H1 (cell line): ENCODE results near the gene CHD6. TPM values are rescaled to one million over a fixed set of nuclear protein-coding genes. Genes with fewer than 3 reads are reported as not detected.

ENCODE experiments used
- CTCF ChIA-PET: fragments of 300-600 bp; sonication (Branson Sonifier 250); formaldehyde crosslinking; loops from one replicate; lab custom pipeline; 2021; ENCODE audit not compliant: partially characterized antibody; lab: Charles Lee
- POLR2A ChIA-PET: fragments of 300-600 bp; sonication (Branson Sonifier 250); formaldehyde crosslinking; loops from one replicate; lab custom pipeline; 2021; ENCODE audit warnings: inconsistent platforms; ENCODE audit not compliant: partially characterized antibody; lab: Charles Lee
- DNase-seq, 2 experiments: peaks; one replicate each; pipeline versions ENCODE4 v3.0.0 to v3.0.0-alpha.2; 2010 to 2022; ENCODE audit warnings: low spot score in 2 of 2, low read depth in 1 of 2, mixed read lengths in 1 of 2
- FAIRE-seq: peaks from 2 replicates; lab custom pipeline; 2011; peaks lifted over from hg19 to GRCh38; lab: Jason Lieb, UNC
- H2AFZ ChIP-seq: 2 replicates; pipeline ENCODE4 v1.8.1; 2012; ENCODE audit warnings: low read length, inconsistent platforms
- H2AK5ac ChIP-seq: 2 replicates; pipeline ENCODE4 v1.6.1; 2013; ENCODE audit warnings: low read depth, low read length
- H2BK120ac ChIP-seq: replicated peaks from 2 replicates; pipeline ENCODE3; 2013; ENCODE audit warnings: low read depth, low read length, inconsistent platforms
- H2BK12ac ChIP-seq: 2 replicates; pipeline ENCODE4 v1.6.1; 2013; ENCODE audit warnings: low read depth, low read length
- H2BK15ac ChIP-seq: 2 replicates; pipeline ENCODE4 v1.6.1; 2013; ENCODE audit warnings: low read length
- H2BK20ac ChIP-seq: 2 replicates; pipeline ENCODE4 v1.6.1; 2013; ENCODE audit warnings: low read length
- H2BK5ac ChIP-seq: 2 replicates; pipeline ENCODE4 v1.6.1; 2013; ENCODE audit warnings: low read depth, low read length
- H3K14ac ChIP-seq: 2 replicates; pipeline ENCODE4 v1.6.1; 2013; ENCODE audit warnings: inconsistent platforms; ENCODE audit not compliant: insufficient read length
- H3K18ac ChIP-seq: 2 replicates; pipeline ENCODE4 v1.6.1; 2013; ENCODE audit warnings: low read length; ENCODE audit errors: extremely low read depth
- H3K23ac ChIP-seq: 2 replicates; pipeline ENCODE4 v1.6.1; 2013; ENCODE audit warnings: inconsistent platforms; ENCODE audit not compliant: insufficient read length
- H3K23me2 ChIP-seq: 2 replicates; pipeline ENCODE4 v1.6.1; 2013; ENCODE audit warnings: low read depth, low read length
- H3K27ac ChIP-seq: 2 replicates; pipeline ENCODE4 v1.6.1; 2011; ENCODE audit warnings: low read depth, low read length, inconsistent platforms
- H3K27me3 ChIP-seq, 4 experiments: replicated peaks in 1 of 4; 1 replicate in 1 of 4; 2 replicates in 3 of 4; pipeline versions ENCODE4 v1.6.1 to v1.8.1; 2011 to 2013; ENCODE audit warnings: low read length in 3 of 4, mild to moderate bottlenecking in 3 of 4, inconsistent platforms in 2 of 4, mixed read lengths in 2 of 4, moderate library complexity in 1 of 4; ENCODE audit not compliant: control insufficient read depth in 3 of 4, insufficient read depth in 3 of 4; ENCODE audit errors: extremely low read depth in 1 of 4
- H3K36me3 ChIP-seq, 4 experiments: 2 replicates each; pipeline versions ENCODE4 v1.6.1 to v1.8.1; 2011 to 2013; ENCODE audit warnings: mild to moderate bottlenecking in 4 of 4, low read length in 3 of 4, moderate library complexity in 2 of 4, control low read depth in 1 of 4, inconsistent platforms in 1 of 4; ENCODE audit not compliant: insufficient read depth in 4 of 4, control insufficient read depth in 2 of 4
- H3K4ac ChIP-seq: replicated peaks from 2 replicates; pipeline ENCODE3; 2013; ENCODE audit warnings: low read length, low read depth, mixed read lengths, inconsistent platforms; ENCODE audit not compliant: insufficient read length
- H3K4me1 ChIP-seq, 4 experiments: replicated peaks in 1 of 4; 1 replicate in 1 of 4; 2 replicates in 3 of 4; pipeline versions ENCODE4 v1.6.1 to v1.8.1; 2011 to 2013; ENCODE audit warnings: low read length in 3 of 4, inconsistent platforms in 2 of 4, mixed read lengths in 1 of 4; ENCODE audit not compliant: insufficient read depth in 4 of 4, control insufficient read depth in 3 of 4
- H3K4me2 ChIP-seq, 2 experiments: 2 replicates each; pipeline versions ENCODE4 v1.6.1 to v1.8.1; 2011 to 2013; ENCODE audit warnings: low read depth in 2 of 2, low read length in 2 of 2, control low read depth in 1 of 2, inconsistent platforms in 1 of 2, mild to moderate bottlenecking in 1 of 2; ENCODE audit not compliant: insufficient read depth in 1 of 2
- H3K4me3 ChIP-seq, 4 experiments: fragments of 200-600, 300-600 bp in 1 of 4; sonication (generic), shearing (Covaris generic), sonication (Bioruptor Twin) in 1 of 4; 2 replicates each; pipeline versions ENCODE4 v1.5.1 to v1.8.1; 2011 to 2016; ENCODE audit warnings: low read length in 4 of 4, low read depth in 3 of 4, control low read depth in 2 of 4, inconsistent platforms in 2 of 4, mild to moderate bottlenecking in 2 of 4, mixed read lengths in 1 of 4, moderate library complexity in 1 of 4; ENCODE audit not compliant: insufficient read depth in 2 of 4; ENCODE audit errors: extremely low read depth in 1 of 4
- H3K56ac ChIP-seq: replicated peaks from 2 replicates; pipeline ENCODE3; 2013; ENCODE audit warnings: low read depth, mild to moderate bottlenecking, mixed read lengths, low read length, inconsistent platforms; ENCODE audit not compliant: insufficient read length
- H3K79me1 ChIP-seq: 2 replicates; pipeline ENCODE4 v1.6.1; 2013; ENCODE audit warnings: low read depth, low read length, control low read depth
- H3K79me2 ChIP-seq, 2 experiments: 2 replicates each; pipeline versions ENCODE4 v1.6.1 to v1.8.1; 2012 to 2013; ENCODE audit warnings: low read length in 2 of 2, mild to moderate bottlenecking in 2 of 2, inconsistent platforms in 1 of 2; ENCODE audit not compliant: insufficient read depth in 2 of 2, control insufficient read depth in 1 of 2
- H3K9ac ChIP-seq, 4 experiments: replicated peaks in 1 of 4; 1 replicate in 1 of 4; 2 replicates in 3 of 4; pipeline versions ENCODE4 v1.6.1 to v1.8.1; 2011 to 2013; ENCODE audit warnings: low read depth in 3 of 4, low read length in 3 of 4, control low read depth in 2 of 4, mild to moderate bottlenecking in 2 of 4, moderate library complexity in 2 of 4, inconsistent platforms in 1 of 4; ENCODE audit errors: extremely low read depth in 1 of 4
- H3K9me3 ChIP-seq, 2 experiments: 2 replicates each; pipeline versions ENCODE4 v1.6.1 to v1.8.1; 2012 to 2013; ENCODE audit warnings: mild to moderate bottlenecking in 2 of 2, moderate library complexity in 2 of 2, control low read depth in 1 of 2, inconsistent platforms in 1 of 2, low read depth in 1 of 2, low read length in 1 of 2, mixed read lengths in 1 of 2; ENCODE audit not compliant: insufficient read depth in 2 of 2
- H4K20me1 ChIP-seq, 2 experiments: replicated peaks in 1 of 2; 2 replicates each; pipeline versions ENCODE3 to v1.8.1; 2011 to 2013; ENCODE audit warnings: inconsistent platforms in 2 of 2, low read length in 2 of 2, mild to moderate bottlenecking in 1 of 2; ENCODE audit not compliant: insufficient read depth in 2 of 2, control insufficient read depth in 1 of 2
- H4K5ac ChIP-seq: 2 replicates; pipeline ENCODE4 v1.6.1; 2013; ENCODE audit warnings: low read length, low read depth, mixed read lengths, inconsistent platforms; ENCODE audit not compliant: insufficient read length
- H4K8ac ChIP-seq: 2 replicates; pipeline ENCODE4 v1.8.0; 2013; ENCODE audit warnings: mild to moderate bottlenecking, moderate library complexity, low read length, inconsistent platforms; ENCODE audit not compliant: insufficient read depth; ENCODE audit errors: extremely low read depth
- H4K91ac ChIP-seq: replicated peaks from 2 replicates; pipeline ENCODE3; 2013; ENCODE audit warnings: low read length, mixed read lengths, inconsistent platforms; ENCODE audit not compliant: insufficient read length
- CEBPB ChIP-seq: IDR thresholded peaks from 2 replicates; pipeline ENCODE4 v1.6.1; 2012; ENCODE audit warnings: low read depth, low read length
- HDAC2 ChIP-seq, 2 experiments: fragments of 300-600 bp in 1 of 2; sonication (generic) in 1 of 2; IDR thresholded peaks; 2 replicates each; pipeline ENCODE4 v1.6.1; 2011 to 2012; ENCODE audit warnings: low read depth in 2 of 2, low read length in 2 of 2, mild to moderate bottlenecking in 2 of 2, moderate library complexity in 2 of 2, borderline replicate concordance in 1 of 2, inconsistent platforms in 1 of 2
- WGBS, 2 experiments: shearing (Covaris generic) in 1 of 2; methylation state at CpG; one replicate each; pipeline versions ENCODE4 v1.1.6 to v1.1.7; 2013 to 2015; ENCODE audit warnings: low lambda C conversion rate in 2 of 2, mixed read lengths in 2 of 2, inconsistent platforms in 1 of 2, low coverage in 1 of 2, missing lambda C conversion rate in 1 of 2; ENCODE audit not compliant: insufficient replicate concordance in 2 of 2, insufficient coverage in 1 of 2, insufficient read length in 1 of 2; ENCODE audit errors: extremely low coverage in 1 of 2, missing lambda C conversion rate in 1 of 2; 5-methylcytosine and 5-hydroxymethylcytosine counted together
- polyA plus RNA-seq, 7 experiments: library from polyadenylated mRNA; depleted of rRNA in 3 of 7; stranded (reverse) in 5 of 7; unstranded in 2 of 7; fragments of >200 nt in 5 of 7; fragments of 200-250 nt in 2 of 7; gene quantifications; 1 replicate in 5 of 7; 2 replicates in 1 of 7; 4 replicates in 1 of 7; pipeline versions ENCODE4 v1.2.1 to v1.2.3, GENCODE V29; 2011 to 2013; ENCODE audit warnings: missing spikeins in 2 of 7, mixed read lengths in 2 of 7
- total RNA-seq: library from RNA; stranded (reverse); fragmentation: NEBNext Ultra II Directional; extraction: Animal tissue kit (Norgen Biotek cat#: 25700); gene quantifications from 2 replicates; pipeline ENCODE4 v1.2.1, GENCODE V29; 2021

The CHD6 gene
- total and polyA plus RNA-seq, 2 of the 8 experiments (the other 6 are each of a cell fraction or from before 2014, with no cell fraction given), result 11.1 to 62.9 TPM

- FAIRE-seq (no peak), DNase-seq (no peak)
- no peak overlapping the region for H3K27ac ChIP-seq
- no peak overlapping the region for H3K4me3 ChIP-seq
- POLR2A ChIA-PET, result no interaction called here
- no peaks in the 10 kb centered on the region for H3K23me2 ChIP-seq
- H3K4ac ChIP-seq, result no peak overlapping the region
- no peak for TF ChIP-seq HDAC2 (IDR thresholded peaks at IDR 0.05; ENCODE audit: borderline replicate concordance in 1 of 2, low read depth in 2 of 2, low read length in 2 of 2)
- TF ChIP-seq CEBPB, result peak; percentile 12; the same call in 1 of the 2 replicates
- H3K4me2 ChIP-seq, result no peak overlapping the region
- CTCF ChIA-PET, result interaction anchor here (1.0 to 1.5 kb wide), 2 partner anchors 20 to 38 kb away, joined by 3 to 5 read pairs; no protein-coding TSS in a partner anchor
- peaks cover 0 to 10% (median 3%) of the 10 kb centered on the region in 4 experiments; a peak in 2 of 7 replicates for H3K4me1 ChIP-seq
- no peak overlapping the region for H3K14ac ChIP-seq
- no peak overlapping the region for H4K91ac ChIP-seq
- no peak overlapping the region for H2BK15ac ChIP-seq
- H3K79me1 ChIP-seq, result no peaks in the 10 kb centered on the region; the same call in 1 of the 2 replicates
- no peak overlapping the region for H2AFZ ChIP-seq
- no peak overlapping the region for H2BK5ac ChIP-seq
- no peak overlapping the region for H2BK120ac ChIP-seq
- H2AK5ac ChIP-seq, result no peak overlapping the region
- H2BK20ac ChIP-seq, result no peak overlapping the region
- H4K20me1 ChIP-seq, result no peaks in the 10 kb centered on the region
- H3K23ac ChIP-seq, result no peak overlapping the region
- no peak overlapping the region for H4K8ac ChIP-seq
- no peak overlapping the region for H3K9ac ChIP-seq
- H3K56ac ChIP-seq, result no peak overlapping the region
- WGBS, 2 experiments, result 93% methylated on average over 3 of the region's 3 CpGs; no CpG with 5 or more reads in 1 of the 2 experiments
- no peaks in the 10 kb centered on the region for H3K79me2 ChIP-seq
- no peak overlapping the region for H3K18ac ChIP-seq
- no peak overlapping the region for H2BK12ac ChIP-seq
- no peak overlapping the region for H4K5ac ChIP-seq
- no peaks in the 10 kb centered on the region for H3K36me3 ChIP-seq
- no peaks in the 10 kb centered on the region for H3K27me3 ChIP-seq
- no peaks in the 10 kb centered on the region for H3K9me3 ChIP-seq
Measured at GRCh38 chr20:41390889-41391288, 227.3 kb downstream of the CHD6 start.
